ENCODE measurements around the gene NECTIN2.

The NECTIN2 gene

GRCh38 chr19:44807162-44807561, 38.9 kb upstream of the NECTIN2 start:
- DNase-seq (ENCODE audit: low read depth), result no peak
- no peak overlapping the region for H3K4me3 ChIP-seq (ENCODE audit: low read depth, low read length)
- TF ChIP-seq CTCF (IDR thresholded peaks at IDR 0.05; ENCODE audit: insufficient read depth, low read depth, low read length, missing control alignments), result no peak

- no peak overlapping the region for H3K4me3 ChIP-seq (ENCODE audit: low read depth, low read length)
- DNase-seq (ENCODE audit: low read depth), result no peak
- TF ChIP-seq CTCF (IDR thresholded peaks at IDR 0.05; ENCODE audit: insufficient read depth, low read depth, low read length, missing control alignments), result peak; percentile 8
These were observed 38.2 kb upstream of the NECTIN2 start for GRCh38 chr19:44807652-44808462.

- TF ChIP-seq CTCF (IDR thresholded peaks at IDR 0.05; ENCODE audit: insufficient read depth, low read depth, low read length, missing control alignments), result no peak
- H3K4me3 ChIP-seq (ENCODE audit: low read depth, low read length), result no peak within 1 kb of the TSS
- no peak for DNase-seq (ENCODE audit: low read depth)
These were observed 37.4 kb upstream of the NECTIN2 start, which contains the start of gene BCAM for GRCh38 chr19:44808463-44809371. TSS of gene BCAM (plus strand) at chr19:44809103. CDS start at chr19:44809125, 22 bp downstream.

GRCh38 chr19:44809577-44810233, 36.4 kb upstream of the NECTIN2 start:
- no peak for TF ChIP-seq CTCF (IDR thresholded peaks at IDR 0.05; ENCODE audit: insufficient read depth, low read depth, low read length, missing control alignments)
- H3K4me3 ChIP-seq (ENCODE audit: low read depth, low read length), result no peak overlapping the region
- DNase-seq (ENCODE audit: low read depth), result no peak

- DNase-seq (ENCODE audit: low read depth), result no peak
- no peak for TF ChIP-seq CTCF (IDR thresholded peaks at IDR 0.05; ENCODE audit: insufficient read depth, low read depth, low read length, missing control alignments)
- no peak overlapping the region for H3K4me3 ChIP-seq (ENCODE audit: low read depth, low read length)
These were observed 35.6 kb upstream of the NECTIN2 start for GRCh38 chr19:44810234-44811121.

GRCh38 chr19:44811122-44811419, 35.0 kb upstream of the NECTIN2 start:
- no peak for TF ChIP-seq CTCF (IDR thresholded peaks at IDR 0.05; ENCODE audit: insufficient read depth, low read depth, low read length, missing control alignments)
- no peak for DNase-seq (ENCODE audit: low read depth)
- H3K4me3 ChIP-seq (ENCODE audit: low read depth, low read length), result no peak overlapping the region
